Dermis microvascular lymphatic vessel endothelial cell (primary cell): ENCODE results near the gene KRT24. TPM values are rescaled to one million over a fixed set of nuclear protein-coding genes. Genes with fewer than 3 reads are reported as not detected.
A peak's percentile ranks its signal among the peaks of the same experiment; 100 is the strongest.

ENCODE experiments used
- DNase-seq, 2 donors: peaks; one replicate each; pipeline versions ENCODE4 v3.0.0 to v3.0.0-alpha.2; 2010; ENCODE audit warnings: low read depth in 2 of 2
- total RNA-seq: library from RNA; depleted of rRNA; stranded (reverse); fragments of >200 nt; gene quantifications from 2 replicates; pipeline ENCODE4 v1.2.1, GENCODE V29; 2014

The KRT24 gene
- total RNA-seq, 1 donor from 2014 or later, result not detected

GRCh38 chr17:40695874-40696472, 7.6 kb downstream of the KRT24 start:
- no peak for DNase-seq

GRCh38 chr17:40694584-40694983, 9.0 kb downstream of the KRT24 start:
- no peak for DNase-seq

- no peak for DNase-seq
Observed at GRCh38 chr17:40687106-40687505, 16.4 kb downstream of the KRT24 start.

- DNase-seq, result no peak
Observed at GRCh38 chr17:40686192-40686591, 17.4 kb downstream of the KRT24 start.

- DNase-seq, result no peak
Observed at GRCh38 chr17:40680998-40681397, 22.6 kb downstream of the KRT24 start.

- no peak for DNase-seq
Observed at GRCh38 chr17:40679523-40679907, 24.0 kb downstream of the KRT24 start.

- DNase-seq, result no peak
Observed at GRCh38 chr17:40678902-40679522, 24.5 kb downstream of the KRT24 start.

GRCh38 chr17:40675905-40676304, 27.6 kb downstream of the KRT24 start:
- no peak for DNase-seq

- DNase-seq, result no peak
Observed at GRCh38 chr17:40672654-40673053, 30.9 kb downstream of the KRT24 start.

GRCh38 chr17:40671282-40671681, 32.3 kb downstream of the KRT24 start:
- DNase-seq, result peak in 1 of 2 donors; percentile 77

- no peak for DNase-seq
Observed at GRCh38 chr17:40666331-40666730, 37.2 kb downstream of the KRT24 start.

GRCh38 chr17:40664582-40665333, 38.8 kb downstream of the KRT24 start, which contains the start of gene KRT222:
TSS of gene KRT222 (minus strand) at chr17:40665177. CDS start at chr17:40665099, 78 bp downstream.
- DNase-seq, result no peak

GRCh38 chr17:40663252-40663651, 40.3 kb downstream of the KRT24 start:
- DNase-seq, result no peak

GRCh38 chr17:40659911-40660310, 43.6 kb downstream of the KRT24 start:
- no peak for DNase-seq

GRCh38 chr17:40658396-40658795, 45.2 kb downstream of the KRT24 start:
- DNase-seq, result no peak

- DNase-seq, result no peak
Observed at GRCh38 chr17:40651939-40652338, 51.6 kb downstream of the KRT24 start.

- DNase-seq, result peak in 1 of 2 donors; percentile 32
Observed at GRCh38 chr17:40648384-40648968, 55.1 kb downstream of the KRT24 start.

Other genes starting within 250 kb of the KRT24 start
- gene TNS4, start 202.1 kb downstream of the KRT24 start, total RNA-seq, result not detected in 2 replicates
- gene CCR7, start 138.3 kb downstream of the KRT24 start, total RNA-seq, result under 0.01 TPM in 1 of 2 replicates, not detected in the other
- gene SMARCE1, start 55.9 kb downstream of the KRT24 start, total RNA-seq, result 61.1 and 63.3 TPM in 2 replicates
- gene KRT222, start 38.6 kb downstream of the KRT24 start, total RNA-seq, result 0.13 TPM in 2 replicates
- not detected in 2 replicates for gene KRT25, start 51.6 kb upstream of the KRT24 start, total RNA-seq
- not detected in 2 replicates for gene KRT26, start 68.4 kb upstream of the KRT24 start, total RNA-seq
- gene KRT27, start 78.8 kb upstream of the KRT24 start, total RNA-seq, result not detected in 2 replicates
- not detected in 2 replicates for gene KRT28, start 96.2 kb upstream of the KRT24 start, total RNA-seq
- 1.9 and 2.3 TPM in 2 replicates for gene KRT10, start 118.9 kb upstream of the KRT24 start, total RNA-seq
- not detected in 2 replicates for gene KRT12, start 163.5 kb upstream of the KRT24 start, total RNA-seq
- gene KRT20, start 181.5 kb upstream of the KRT24 start, total RNA-seq, result not detected in 2 replicates
- 2.1 TPM in 1 of 2 replicates, not detected in the other for gene KRT23, start 233.9 kb upstream of the KRT24 start, total RNA-seq